ENCODE results near the gene NCAM1.

Gene NCAM1

GRCh38 chr11:113193016-113193415 is 231.8 kb downstream of the NCAM1 start:
- FAIRE-seq = no peak
- DNase-seq (ENCODE audit: insufficient read length, low spot score) = no peak

GRCh38 chr11:113193946-113194345 is 232.7 kb downstream of the NCAM1 start:
- DNase-seq (ENCODE audit: insufficient read length, low spot score) = no peak
- no peak for FAIRE-seq

- no peak for FAIRE-seq
- no peak for DNase-seq (ENCODE audit: insufficient read length, low spot score)
Measured at GRCh38 chr11:113195728-113196127, 234.5 kb downstream of the NCAM1 start.

GRCh38 chr11:113197446-113197845 is 236.2 kb downstream of the NCAM1 start:
- DNase-seq (ENCODE audit: insufficient read length, low spot score) (no peak), FAIRE-seq (no peak)

GRCh38 chr11:113198972-113199661 is 237.9 kb downstream of the NCAM1 start:
- DNase-seq (ENCODE audit: insufficient read length, low spot score) (no peak), FAIRE-seq (no peak)

- DNase-seq (ENCODE audit: insufficient read length, low spot score) (no peak), FAIRE-seq (no peak)
Measured at GRCh38 chr11:113199866-113200265, 238.6 kb downstream of the NCAM1 start.

- DNase-seq (ENCODE audit: insufficient read length, low spot score) (no peak), FAIRE-seq (no peak)
Measured at GRCh38 chr11:113201054-113201818, 240.0 kb downstream of the NCAM1 start.

- FAIRE-seq (no peak), DNase-seq (ENCODE audit: insufficient read length, low spot score) (no peak)
Measured at GRCh38 chr11:113202431-113202830, 241.2 kb downstream of the NCAM1 start.

GRCh38 chr11:113203141-113203753 is 242.0 kb downstream of the NCAM1 start:
- FAIRE-seq = no peak
- no peak for DNase-seq (ENCODE audit: insufficient read length, low spot score)

GRCh38 chr11:113204280-113204679 is 243.1 kb downstream of the NCAM1 start:
- DNase-seq (ENCODE audit: insufficient read length, low spot score) (no peak), FAIRE-seq (no peak)

GRCh38 chr11:113213549-113213948 is 252.3 kb downstream of the NCAM1 start:
- no peak for FAIRE-seq
- no peak for DNase-seq (ENCODE audit: insufficient read length, low spot score)

GRCh38 chr11:113222241-113222640 is 261.0 kb downstream of the NCAM1 start:
- FAIRE-seq (no peak), DNase-seq (ENCODE audit: insufficient read length, low spot score) (no peak)

- no peak for FAIRE-seq
- no peak for DNase-seq (ENCODE audit: insufficient read length, low spot score)
Measured at GRCh38 chr11:113234888-113235287, 273.7 kb downstream of the NCAM1 start.

- FAIRE-seq (no peak), DNase-seq (ENCODE audit: insufficient read length, low spot score) (no peak)
Measured at GRCh38 chr11:113237261-113237660, 276.0 kb downstream of the NCAM1 start.

GRCh38 chr11:113238721-113239120 is 277.5 kb downstream of the NCAM1 start:
- FAIRE-seq (no peak), DNase-seq (ENCODE audit: insufficient read length, low spot score) (no peak)

GRCh38 chr11:113240389-113240788 is 279.2 kb downstream of the NCAM1 start:
- FAIRE-seq (no peak), DNase-seq (ENCODE audit: insufficient read length, low spot score) (no peak)

- DNase-seq (ENCODE audit: insufficient read length, low spot score) = no peak
- FAIRE-seq = no peak
Measured at GRCh38 chr11:113240790-113241635, 279.8 kb downstream of the NCAM1 start.

- DNase-seq (ENCODE audit: insufficient read length, low spot score) = no peak
- FAIRE-seq = no peak
Measured at GRCh38 chr11:113241636-113242054, 280.4 kb downstream of the NCAM1 start.

- DNase-seq (ENCODE audit: insufficient read length, low spot score) = no peak
- no peak for FAIRE-seq
Measured at GRCh38 chr11:113242060-113242459, 280.8 kb downstream of the NCAM1 start.

- FAIRE-seq = no peak
- DNase-seq (ENCODE audit: insufficient read length, low spot score) = no peak
Measured at GRCh38 chr11:113242767-113243397, 281.7 kb downstream of the NCAM1 start.
